ENCODE measurements around the gene UBE2R2.
"Not testable (repeated sequence)": the region's sequence is repeated elsewhere in the genome, so short reads cannot be mapped to it uniquely, and the experiment has no call there.

Gene UBE2R2

GRCh38 chr9:33804196-33804595, 12.8 kb upstream of the UBE2R2 start:
- H3K27ac ChIP-seq (ENCODE audit: low read depth, low read length); H3K79me2 ChIP-seq (ENCODE audit: control insufficient read depth, insufficient read depth, low read length, poor library complexity); H4K8ac ChIP-seq (ENCODE audit: low read depth, low read length); H3K18ac ChIP-seq (ENCODE audit: low read length); H3K9ac ChIP-seq (ENCODE audit: low read length); H3K27me3 ChIP-seq (ENCODE audit: insufficient read depth, low read length); H3K4me1 ChIP-seq (ENCODE audit: control insufficient read depth in 1 of 2, insufficient read depth in 2 of 2, low read length in 2 of 2); H3K79me1 ChIP-seq (ENCODE audit: low read length); H4K12ac ChIP-seq (ENCODE audit: low read depth, low read length); H3K14ac ChIP-seq (ENCODE audit: low read length); H2BK5ac ChIP-seq (ENCODE audit: low read depth, low read length, poor library complexity); H2BK120ac ChIP-seq (ENCODE audit: insufficient read depth, low read length, poor library complexity); H3K23ac ChIP-seq (ENCODE audit: low read length); DNase-seq; H3K36me3 ChIP-seq (ENCODE audit: control insufficient read depth in 1 of 2, insufficient read depth in 2 of 2, low read length in 2 of 2); H3K4me2 ChIP-seq (ENCODE audit: low read length); H3K4me3 ChIP-seq (ENCODE audit: low read depth, low read length); H2BK12ac ChIP-seq (ENCODE audit: low read length); H3K9me3 ChIP-seq (ENCODE audit: insufficient read depth, low read depth, low read length); H2AK5ac ChIP-seq (ENCODE audit: low read length); H3K4ac ChIP-seq (ENCODE audit: low read depth, low read length); H2AFZ ChIP-seq (ENCODE audit: insufficient read depth, low read length, poor library complexity); H4K91ac ChIP-seq (ENCODE audit: low read depth, low read length): not testable (repeated sequence)
- no CpG with 5 or more reads among the region's 3 CpGs for WGBS (ENCODE audit: extremely low coverage, insufficient coverage, insufficient read length)

GRCh38 chr9:33807156-33807555, 9.8 kb upstream of the UBE2R2 start:
- not testable (repeated sequence) for H3K9me3 ChIP-seq (ENCODE audit: insufficient read depth, low read depth, low read length); H3K27me3 ChIP-seq (ENCODE audit: insufficient read depth, low read length); H3K14ac ChIP-seq (ENCODE audit: low read length); H3K4me3 ChIP-seq (ENCODE audit: low read depth, low read length); H3K9ac ChIP-seq (ENCODE audit: low read length); H3K27ac ChIP-seq (ENCODE audit: low read depth, low read length); H4K8ac ChIP-seq (ENCODE audit: low read depth, low read length); H2BK5ac ChIP-seq (ENCODE audit: low read depth, low read length, poor library complexity); H3K23ac ChIP-seq (ENCODE audit: low read length); H2BK12ac ChIP-seq (ENCODE audit: low read length); H2AFZ ChIP-seq (ENCODE audit: insufficient read depth, low read length, poor library complexity); H3K79me1 ChIP-seq (ENCODE audit: low read length); H3K4me2 ChIP-seq (ENCODE audit: low read length); H2AK5ac ChIP-seq (ENCODE audit: low read length); H4K12ac ChIP-seq (ENCODE audit: low read depth, low read length); H4K91ac ChIP-seq (ENCODE audit: low read depth, low read length); H3K36me3 ChIP-seq (ENCODE audit: control insufficient read depth in 1 of 2, insufficient read depth in 2 of 2, low read length in 2 of 2); H3K4ac ChIP-seq (ENCODE audit: low read depth, low read length); H3K79me2 ChIP-seq (ENCODE audit: control insufficient read depth, insufficient read depth, low read length, poor library complexity); H3K4me1 ChIP-seq (ENCODE audit: control insufficient read depth in 1 of 2, insufficient read depth in 2 of 2, low read length in 2 of 2); H2BK120ac ChIP-seq (ENCODE audit: insufficient read depth, low read length, poor library complexity); H3K18ac ChIP-seq (ENCODE audit: low read length)
- no CpG with 5 or more reads among the region's 2 CpGs for WGBS (ENCODE audit: extremely low coverage, insufficient coverage, insufficient read length)
- DNase-seq = peak in 1 of 2 donors; percentile 11

GRCh38 chr9:33808979-33809322, 8.0 kb upstream of the UBE2R2 start:
- no CpG with 5 or more reads among the region's 1 CpG for WGBS (ENCODE audit: extremely low coverage, insufficient coverage, insufficient read length)
- H3K79me2 ChIP-seq (ENCODE audit: control insufficient read depth, insufficient read depth, low read length, poor library complexity); H3K14ac ChIP-seq (ENCODE audit: low read length); H4K91ac ChIP-seq (ENCODE audit: low read depth, low read length); H3K79me1 ChIP-seq (ENCODE audit: low read length); H3K9me3 ChIP-seq (ENCODE audit: insufficient read depth, low read depth, low read length); H3K4me1 ChIP-seq (ENCODE audit: control insufficient read depth in 1 of 2, insufficient read depth in 2 of 2, low read length in 2 of 2); H3K4me2 ChIP-seq (ENCODE audit: low read length); DNase-seq; H2BK120ac ChIP-seq (ENCODE audit: insufficient read depth, low read length, poor library complexity); H3K4me3 ChIP-seq (ENCODE audit: low read depth, low read length); H4K12ac ChIP-seq (ENCODE audit: low read depth, low read length); H2BK5ac ChIP-seq (ENCODE audit: low read depth, low read length, poor library complexity); H3K9ac ChIP-seq (ENCODE audit: low read length); H3K4ac ChIP-seq (ENCODE audit: low read depth, low read length); H4K8ac ChIP-seq (ENCODE audit: low read depth, low read length); H3K36me3 ChIP-seq (ENCODE audit: control insufficient read depth in 1 of 2, insufficient read depth in 2 of 2, low read length in 2 of 2); H3K18ac ChIP-seq (ENCODE audit: low read length); H2AFZ ChIP-seq (ENCODE audit: insufficient read depth, low read length, poor library complexity); H2BK12ac ChIP-seq (ENCODE audit: low read length); H3K27ac ChIP-seq (ENCODE audit: low read depth, low read length); H3K23ac ChIP-seq (ENCODE audit: low read length); H3K27me3 ChIP-seq (ENCODE audit: insufficient read depth, low read length); H2AK5ac ChIP-seq (ENCODE audit: low read length): not testable (repeated sequence)

GRCh38 chr9:33809506-33809905, 7.5 kb upstream of the UBE2R2 start:
- Histone ChIP-seq H3K27me3 (ENCODE audit: insufficient read depth, low read length) (no peaks in the 10 kb centered on the region), H2BK5ac (ENCODE audit: low read depth, low read length, poor library complexity) (no peak overlapping the region), H4K91ac (ENCODE audit: low read depth, low read length) (no peak overlapping the region), H3K4me1 (ENCODE audit: control insufficient read depth in 1 of 2, insufficient read depth in 2 of 2, low read length in 2 of 2) (no peaks in the 10 kb centered on the region), H4K12ac (ENCODE audit: low read depth, low read length) (no peak overlapping the region), H3K4me3 (ENCODE audit: low read depth, low read length) (no peak overlapping the region), H4K8ac (ENCODE audit: low read depth, low read length) (no peak overlapping the region), H3K4me2 (ENCODE audit: low read length) (no peak overlapping the region), H3K18ac (ENCODE audit: low read length) (no peak overlapping the region), H3K9ac (ENCODE audit: low read length) (no peak overlapping the region), H3K14ac (ENCODE audit: low read length) (no peak overlapping the region), H2AFZ (ENCODE audit: insufficient read depth, low read length, poor library complexity) (no peak overlapping the region), H2BK12ac (ENCODE audit: low read length) (no peak overlapping the region), H3K79me2 (ENCODE audit: control insufficient read depth, insufficient read depth, low read length, poor library complexity) (no peaks in the 10 kb centered on the region), H3K9me3 (ENCODE audit: insufficient read depth, low read depth, low read length) (no peaks in the 10 kb centered on the region), H2AK5ac (ENCODE audit: low read length) (no peak overlapping the region), H3K79me1 (ENCODE audit: low read length) (no peaks in the 10 kb centered on the region), H3K23ac (ENCODE audit: low read length) (no peak overlapping the region), H3K4ac (ENCODE audit: low read depth, low read length) (no peak overlapping the region), H2BK120ac (ENCODE audit: insufficient read depth, low read length, poor library complexity) (no peak overlapping the region), H3K36me3 (ENCODE audit: control insufficient read depth in 1 of 2, insufficient read depth in 2 of 2, low read length in 2 of 2) (no peaks in the 10 kb centered on the region), H3K27ac (ENCODE audit: low read depth, low read length) (no peak overlapping the region)
- no CpG with 5 or more reads among the region's 1 CpG for WGBS (ENCODE audit: extremely low coverage, insufficient coverage, insufficient read length)
- DNase-seq = no peak
